DOHH2 (cell line): ENCODE measurements around the gene MAPK8.
"Not testable (repeated sequence)": the region's sequence is repeated elsewhere in the genome, so short reads cannot be mapped to it uniquely, and the experiment has no call there.

Experiments
- H3F3A ChIP-seq: fragments of 200-600 bp; sonication (generic), shearing (Covaris generic); 2 replicates; pipeline ENCODE4 v1.6.0; 2016; ENCODE audit warnings: antibody characterized with exemption, mild to moderate bottlenecking; ENCODE audit not compliant: control insufficient read depth, insufficient read depth
- H3K27ac ChIP-seq: fragments of 200-600 bp; sonication (generic); 2 replicates; pipeline ENCODE4 v1.5.1; 2014; ENCODE audit warnings: low read depth, mild to moderate bottlenecking, low read length, moderate library complexity
- H3K27me3 ChIP-seq: fragments of 200-600 bp; sonication (generic); 2 replicates; pipeline ENCODE4 v1.6.1; 2014; ENCODE audit warnings: mild to moderate bottlenecking, low read length, mixed read lengths; ENCODE audit not compliant: control insufficient read depth
- H3K36me3 ChIP-seq: fragments of 200-600 bp; sonication (generic); 2 replicates; pipeline ENCODE4 v1.6.1; 2014; ENCODE audit warnings: mild to moderate bottlenecking, low read length, moderate library complexity, mixed read lengths; ENCODE audit not compliant: control insufficient read depth
- H3K4me1 ChIP-seq: fragments of 200-600 bp; sonication (generic); 2 replicates; pipeline ENCODE4 v1.6.1; 2014; ENCODE audit warnings: mild to moderate bottlenecking, low read length, mixed read lengths; ENCODE audit not compliant: control insufficient read depth
- H3K4me2 ChIP-seq: fragments of 200-600 bp; sonication (generic); 2 replicates; pipeline ENCODE4 v1.6.0; 2014; ENCODE audit warnings: mild to moderate bottlenecking, low read length, moderate library complexity
- H3K4me3 ChIP-seq: fragments of 200-600 bp; sonication (generic); 2 replicates; pipeline ENCODE4 v1.5.1; 2014; ENCODE audit warnings: mild to moderate bottlenecking, low read length, mixed read lengths
- H3K79me2 ChIP-seq: fragments of 200-600 bp; sonication (generic); 2 replicates; pipeline ENCODE4 v1.6.1; 2014; ENCODE audit warnings: mild to moderate bottlenecking, low read length, mixed read lengths; ENCODE audit not compliant: control insufficient read depth
- H3K9me2 ChIP-seq: fragments of 200-600 bp; sonication (generic); replicated peaks from 2 replicates; pipeline ENCODE4 v1.6.1; 2014; ENCODE audit warnings: mild to moderate bottlenecking, low read length, mixed read lengths; ENCODE audit not compliant: control insufficient read depth
- H3K9me3 ChIP-seq: fragments of 200-600 bp; sonication (generic); 2 replicates; pipeline ENCODE4 v1.6.1; 2014; ENCODE audit warnings: antibody characterized with exemption, low read length, mixed read lengths; ENCODE audit not compliant: control insufficient read depth, insufficient read depth
- H4K20me1 ChIP-seq: fragments of 200-600 bp; sonication (generic); 2 replicates; pipeline ENCODE4 v1.6.0; 2014; ENCODE audit warnings: low read depth, mild to moderate bottlenecking, antibody characterized with exemption, low read length, moderate library complexity; ENCODE audit not compliant: control insufficient read depth, insufficient read depth
- EZH2phosphoT487 ChIP-seq: fragments of 200-600 bp; sonication (generic); IDR thresholded peaks from 2 replicates; pipeline ENCODE4 v1.6.1; 2017; ENCODE audit warnings: borderline replicate concordance, mild to moderate bottlenecking, antibody characterized with exemption, low read length, moderate library complexity, mixed read lengths
- TF ChIP-seq, protein P1 (sequence below): fragments of 200-600 bp; sonication (generic); IDR thresholded peaks from one replicate; pipeline ENCODE4 v1.5.1; 2014; ENCODE audit warnings: antibody characterized with exemption, mild to moderate bottlenecking, low read depth, low read length; ENCODE audit not compliant: poor library complexity, severe bottlenecking

Gene MAPK8

DNA sequence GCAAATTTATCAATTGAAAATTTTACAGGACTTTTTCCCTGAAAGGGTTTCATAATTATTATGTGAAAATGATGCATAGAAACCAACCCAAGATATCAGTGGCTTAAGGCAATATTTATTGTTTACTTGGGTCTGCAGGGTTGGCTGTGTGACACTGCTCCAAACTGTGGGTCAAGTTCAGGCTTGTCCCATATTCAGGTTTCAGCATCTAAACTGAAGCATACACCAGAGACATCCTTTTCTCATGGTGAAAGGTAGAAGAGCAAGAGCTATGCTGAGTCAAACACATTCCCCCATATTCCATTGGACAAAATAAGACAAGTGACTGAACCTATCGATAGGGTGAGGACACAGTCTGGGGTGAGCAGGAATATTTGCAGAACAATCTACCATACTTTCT is 110.9 kb downstream of the MAPK8 start:
- no peaks in the 10 kb centered on the region for H3K9me2 ChIP-seq
- no peak overlapping the region for H3K4me3 ChIP-seq
- peaks cover 4% of the 10 kb centered on the region for H3K36me3 ChIP-seq
- H3K4me2 ChIP-seq = no peak overlapping the region
- H4K20me1 ChIP-seq = no peaks in the 10 kb centered on the region
- H3K27me3 ChIP-seq = no peaks in the 10 kb centered on the region
- no peak for TF ChIP-seq EZH2phosphoT487
- TF ChIP-seq, protein P1, sequence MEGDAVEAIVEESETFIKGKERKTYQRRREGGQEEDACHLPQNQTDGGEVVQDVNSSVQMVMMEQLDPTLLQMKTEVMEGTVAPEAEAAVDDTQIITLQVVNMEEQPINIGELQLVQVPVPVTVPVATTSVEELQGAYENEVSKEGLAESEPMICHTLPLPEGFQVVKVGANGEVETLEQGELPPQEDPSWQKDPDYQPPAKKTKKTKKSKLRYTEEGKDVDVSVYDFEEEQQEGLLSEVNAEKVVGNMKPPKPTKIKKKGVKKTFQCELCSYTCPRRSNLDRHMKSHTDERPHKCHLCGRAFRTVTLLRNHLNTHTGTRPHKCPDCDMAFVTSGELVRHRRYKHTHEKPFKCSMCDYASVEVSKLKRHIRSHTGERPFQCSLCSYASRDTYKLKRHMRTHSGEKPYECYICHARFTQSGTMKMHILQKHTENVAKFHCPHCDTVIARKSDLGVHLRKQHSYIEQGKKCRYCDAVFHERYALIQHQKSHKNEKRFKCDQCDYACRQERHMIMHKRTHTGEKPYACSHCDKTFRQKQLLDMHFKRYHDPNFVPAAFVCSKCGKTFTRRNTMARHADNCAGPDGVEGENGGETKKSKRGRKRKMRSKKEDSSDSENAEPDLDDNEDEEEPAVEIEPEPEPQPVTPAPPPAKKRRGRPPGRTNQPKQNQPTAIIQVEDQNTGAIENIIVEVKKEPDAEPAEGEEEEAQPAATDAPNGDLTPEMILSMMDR = no peak
- no peaks in the 10 kb centered on the region for H3K79me2 ChIP-seq
- no peaks in the 10 kb centered on the region for H3K4me1 ChIP-seq
- no peaks in the 10 kb centered on the region for H3F3A ChIP-seq
- H3K27ac ChIP-seq = no peak overlapping the region
- H3K9me3 ChIP-seq = no peaks in the 10 kb centered on the region

DNA sequence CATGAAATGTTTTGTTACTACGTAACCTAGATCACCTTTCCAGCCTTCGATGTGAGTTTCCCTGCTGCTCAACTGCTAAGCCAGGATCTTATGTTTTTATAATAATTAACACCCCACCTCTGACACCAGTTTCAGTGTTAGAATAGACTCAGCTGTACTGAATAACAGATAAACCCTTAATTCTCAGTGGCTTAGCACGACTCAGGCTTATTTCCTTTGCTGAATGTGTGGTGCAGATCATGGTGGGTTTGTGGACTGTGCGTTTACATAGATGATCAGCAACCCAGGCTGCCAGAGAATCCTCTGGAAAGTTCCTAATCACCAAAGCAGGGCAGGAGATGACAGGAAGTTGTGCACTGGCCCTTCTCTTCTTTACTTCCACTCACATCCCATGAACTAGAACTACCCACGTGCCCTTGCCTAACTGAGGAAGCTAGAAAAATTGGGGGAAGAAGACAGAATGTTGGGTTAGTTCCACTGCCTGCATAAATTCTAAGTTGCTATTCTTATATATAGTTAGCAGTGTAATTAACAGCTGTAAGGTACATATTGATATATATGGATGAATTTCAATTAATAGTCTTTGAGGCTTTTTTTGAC is 111.8 kb downstream of the MAPK8 start:
- no peaks in the 10 kb centered on the region for H3K79me2 ChIP-seq
- H3K9me2 ChIP-seq = no peaks in the 10 kb centered on the region
- H3K27me3 ChIP-seq = no peaks in the 10 kb centered on the region
- H3K27ac ChIP-seq = no peak overlapping the region
- H3K4me2 ChIP-seq = no peak overlapping the region
- H3K9me3 ChIP-seq = no peaks in the 10 kb centered on the region
- no peaks in the 10 kb centered on the region for H4K20me1 ChIP-seq
- H3F3A ChIP-seq = no peaks in the 10 kb centered on the region
- H3K36me3 ChIP-seq = no peaks in the 10 kb centered on the region
- no peak for TF ChIP-seq EZH2phosphoT487
- TF ChIP-seq, protein P1 = no peak
- H3K4me1 ChIP-seq = no peaks in the 10 kb centered on the region
- H3K4me3 ChIP-seq = no peak overlapping the region

DNA sequence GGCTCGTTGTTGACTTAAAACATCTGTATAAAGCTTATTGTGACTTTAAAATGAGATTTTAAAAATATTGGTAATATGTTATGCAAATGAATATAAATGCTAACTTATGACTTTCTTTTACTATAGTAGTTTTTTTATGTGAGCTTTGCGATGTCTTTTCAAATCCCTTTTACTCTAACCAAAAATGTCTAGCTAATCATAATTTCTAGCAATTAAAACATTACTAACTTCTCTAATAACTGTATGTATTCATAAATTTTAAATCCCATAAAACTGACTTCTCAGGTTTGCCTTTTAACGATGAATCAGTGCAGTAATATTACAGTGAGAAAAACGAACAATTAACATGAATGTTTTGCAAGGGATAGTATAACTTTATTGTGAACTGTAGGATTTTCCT is 113.2 kb downstream of the MAPK8 start:
- Histone ChIP-seq H3K9me3 (no peaks in the 10 kb centered on the region), H3K4me2 (no peak overlapping the region), H3K27me3 (no peaks in the 10 kb centered on the region), H3K4me1 (no peaks in the 10 kb centered on the region), H3K9me2 (no peaks in the 10 kb centered on the region), H3K4me3 (no peak overlapping the region), H4K20me1 (no peaks in the 10 kb centered on the region), H3K36me3 (no peaks in the 10 kb centered on the region), H3F3A (no peaks in the 10 kb centered on the region), H3K79me2 (no peaks in the 10 kb centered on the region), H3K27ac (no peak overlapping the region)
- TF ChIP-seq, protein P1 = no peak
- no peak for TF ChIP-seq EZH2phosphoT487

DNA sequence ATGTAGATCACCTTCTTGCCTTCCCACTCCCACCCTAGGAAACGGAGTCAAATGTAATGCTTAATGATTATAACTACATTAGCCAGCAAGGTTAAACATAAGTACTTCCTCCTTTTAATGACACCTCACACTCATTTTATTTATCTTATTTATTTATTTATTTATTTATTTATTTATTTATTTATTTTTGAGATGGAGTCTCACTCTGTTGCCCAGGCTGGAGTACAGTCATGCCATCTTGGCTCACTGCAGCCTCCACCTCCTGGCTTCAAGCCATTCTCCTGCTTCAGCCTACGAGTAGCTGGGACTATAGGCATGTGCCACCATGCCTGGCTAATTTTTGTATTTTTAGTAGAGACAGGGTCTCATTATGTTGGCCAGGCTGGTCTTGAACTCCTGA is 115.4 kb downstream of the MAPK8 start:
- H4K20me1 ChIP-seq, H3K79me2 ChIP-seq: not testable (repeated sequence)

More for the DNA sequence above, 115.4 kb downstream of the MAPK8 start:
- not testable (repeated sequence) for H3K4me1 ChIP-seq, H3K9me2 ChIP-seq, H3F3A ChIP-seq, H3K27ac ChIP-seq, H3K9me3 ChIP-seq, H3K4me2 ChIP-seq, H3K27me3 ChIP-seq, H3K36me3 ChIP-seq, H3K4me3 ChIP-seq
